ENCODE data around the gene VPS16. TPM values are rescaled to one million over a fixed set of nuclear protein-coding genes. Genes with fewer than 3 reads are reported as not detected.

Gene VPS16
- total and polyA plus RNA-seq, 2 experiments from 2014 or later, result 24.2 to 35.2 TPM

- 83 to 88% methylated on average over 1 of the region's 1 CpG for WGBS, 2 experiments (ENCODE audit: low coverage in 1 of 2, low lambda C conversion rate in 2 of 2, missing lambda C conversion rate in 2 of 2)
- H3K9ac ChIP-seq, result no peak overlapping the region
- TF ChIP-seq EZH2phosphoT487 (IDR thresholded peaks at IDR 0.05; ENCODE audit: insufficient read depth, low read depth), result no peak
- TF ChIP-seq EZH2 (IDR thresholded peaks at IDR 0.05; ENCODE audit: insufficient read depth, poor library complexity, severe bottlenecking), result no peak
- H4K20me1 ChIP-seq (ENCODE audit: insufficient read depth), result no peaks in the 10 kb centered on the region
- H3K4me2 ChIP-seq (ENCODE audit: unreplicated experiment), result peak overlapping the region; percentile 76
- no peaks in the 10 kb centered on the region for H3K79me2 ChIP-seq (ENCODE audit: insufficient read depth)
- peaks cover 3% of the 10 kb centered on the region for H3K9me3 ChIP-seq (ENCODE audit: low read depth)
- 0 out of 2 replicates have a peak, but pooled peaks cover 3% of the 10 kb centered on the region for H3K27me3 ChIP-seq (replicated peaks; ENCODE audit: insufficient read depth)
- no peaks in the 10 kb centered on the region for H3K9me2 ChIP-seq (ENCODE audit: insufficient read depth)
- H3K27ac ChIP-seq, result no peak overlapping the region
- no peaks in the 10 kb centered on the region for H3F3A ChIP-seq (ENCODE audit: insufficient read depth)
- no peak overlapping the region for H2AFZ ChIP-seq
- DNase-seq, result no peak
- H3K4me1 ChIP-seq (ENCODE audit: insufficient read depth), result peaks cover 13% of the 10 kb centered on the region
- 0 out of 2 replicates have a peak overlapping the region, but pooled peaks have one; percentile 19 for H3K4me3 ChIP-seq
- in situ Hi-C loops (cut with MboI), result no loop called here
- no peaks in the 10 kb centered on the region for H3K36me3 ChIP-seq (ENCODE audit: low read depth)
Measured at GRCh38 chr20:2814076-2814475, 26.5 kb upstream of the VPS16 start.

GRCh38 chr20:2814587-2815051, 25.9 kb upstream of the VPS16 start, which contains the start of gene C20orf141:
C20orf141 (plus strand) TSS chr20:2814987; CDS start chr20:2815185, 198 bp downstream.
- Histone ChIP-seq H3K36me3 (ENCODE audit: low read depth) (no peaks in the 10 kb centered on the region), H3K27ac (peak within 1 kb of the TSS; percentile 23), H3F3A (ENCODE audit: insufficient read depth) (no peaks in the 10 kb centered on the region), H4K20me1 (ENCODE audit: insufficient read depth) (no peaks in the 10 kb centered on the region), H2AFZ (no peak within 1 kb of the TSS), H3K9me2 (ENCODE audit: insufficient read depth) (no peaks in the 10 kb centered on the region), H3K27me3 (replicated peaks; ENCODE audit: insufficient read depth) (0 out of 2 replicates have a peak, but pooled peaks cover 3% of the 10 kb centered on the region), H3K9me3 (ENCODE audit: low read depth) (peaks cover 3% of the 10 kb centered on the region), H3K4me3 (0 out of 2 replicates have a peak within 1 kb of the TSS, but pooled peaks have one; percentile 19), H3K9ac (peak within 1 kb of the TSS; percentile 8), H3K4me1 (ENCODE audit: insufficient read depth) (peaks cover 13% of the 10 kb centered on the region), H3K4me2 (ENCODE audit: unreplicated experiment) (peak within 1 kb of the TSS; percentile 76), H3K79me2 (ENCODE audit: insufficient read depth) (no peaks in the 10 kb centered on the region)
- TF ChIP-seq EZH2 (IDR thresholded peaks at IDR 0.05; ENCODE audit: insufficient read depth, poor library complexity, severe bottlenecking) (no peak), EZH2phosphoT487 (IDR thresholded peaks at IDR 0.05; ENCODE audit: insufficient read depth, low read depth) (no peak)
- peak; percentile 99 for DNase-seq
- in situ Hi-C loops (cut with MboI), result no loop called here
- WGBS, 2 experiments (ENCODE audit: low coverage in 1 of 2, low lambda C conversion rate in 2 of 2, missing lambda C conversion rate in 2 of 2), result 0 to 3% methylated on average over 5 of the region's 5 CpGs

DNA sequence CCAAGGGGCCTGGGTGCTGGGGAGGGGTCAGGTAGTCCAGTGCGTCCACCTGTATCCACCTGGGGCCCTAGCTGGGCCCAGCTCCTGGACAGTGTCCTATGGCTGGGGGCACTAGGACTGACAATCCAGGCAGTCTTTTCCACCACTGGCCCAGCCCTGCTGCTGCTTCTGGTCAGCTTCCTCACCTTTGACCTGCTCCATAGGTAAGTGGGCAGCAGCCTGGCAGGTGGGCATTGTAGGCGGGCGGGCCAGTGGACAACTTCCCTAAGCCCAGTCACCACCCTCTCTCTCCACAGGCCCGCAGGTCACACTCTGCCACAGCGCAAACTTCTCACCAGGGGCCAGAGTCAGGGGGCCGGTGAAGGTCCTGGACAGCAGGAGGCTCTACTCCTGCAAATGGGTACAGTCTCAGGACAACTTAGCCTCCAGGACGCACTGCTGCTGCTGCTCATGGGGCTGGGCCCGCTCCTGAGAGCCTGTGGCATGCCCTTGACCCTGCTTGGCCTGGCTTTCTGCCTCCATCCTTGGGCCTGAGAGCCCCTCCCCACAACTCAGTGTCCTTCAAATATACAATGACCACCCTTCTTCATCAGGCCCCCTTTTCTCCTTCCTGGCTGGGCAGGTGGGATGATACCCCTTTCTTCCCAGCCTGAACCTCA, 25.2 kb upstream of the VPS16 start:
- 84 to 90% methylated on average over 6 to 8 of the region's 8 CpGs for WGBS, 2 experiments (ENCODE audit: low coverage in 1 of 2, low lambda C conversion rate in 2 of 2, missing lambda C conversion rate in 2 of 2)
- peak overlapping the region; percentile 8 for H3K9ac ChIP-seq
- no peak for TF ChIP-seq EZH2phosphoT487 (IDR thresholded peaks at IDR 0.05; ENCODE audit: insufficient read depth, low read depth)
- no peak for TF ChIP-seq EZH2 (IDR thresholded peaks at IDR 0.05; ENCODE audit: insufficient read depth, poor library complexity, severe bottlenecking)

DNA sequence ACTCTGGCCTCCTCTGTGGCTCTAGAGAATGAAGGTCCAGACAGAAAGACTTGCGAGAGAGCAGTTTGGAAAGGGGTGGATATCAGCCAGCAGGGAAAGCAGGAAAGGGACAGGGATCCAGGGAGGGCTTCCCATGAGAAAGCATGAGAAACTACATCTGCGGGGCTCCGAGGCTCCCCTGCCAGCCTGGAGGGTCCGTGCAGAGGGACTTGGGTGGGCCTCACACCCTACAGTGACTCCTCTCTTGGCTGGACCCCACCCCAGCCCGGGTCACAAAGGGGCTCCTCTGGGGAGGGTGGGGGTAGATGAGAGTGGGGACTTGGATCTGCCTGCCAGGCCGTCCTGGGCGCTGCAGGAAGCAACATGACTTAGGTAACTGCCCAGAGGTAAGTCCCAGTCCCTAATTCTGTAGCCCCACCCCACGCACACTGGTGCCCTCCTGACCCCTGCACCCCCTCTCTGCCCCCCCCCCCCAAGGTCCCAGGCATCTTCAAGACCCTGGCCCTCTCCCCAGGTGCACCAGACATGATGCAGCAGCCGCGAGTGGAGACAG, 24.4 kb upstream of the VPS16 start, which contains the start of gene TMEM239:
Gene TMEM239, plus strand, starts transcription at position 335 of the 553 bp plus-strand sequence. Its CDS starts 191 bp downstream, at position 526.
- 57 to 68% methylated on average over 6 to 10 of the region's 10 CpGs for WGBS, 2 experiments (ENCODE audit: low coverage in 1 of 2, low lambda C conversion rate in 2 of 2, missing lambda C conversion rate in 2 of 2)
- Histone ChIP-seq H3K27ac (no peak within 1 kb of the TSS), H3K27me3 (replicated peaks; ENCODE audit: insufficient read depth) (peaks cover 17% of the 10 kb centered on the region), H3K4me1 (ENCODE audit: insufficient read depth) (peaks cover 13% of the 10 kb centered on the region), H3K9me2 (ENCODE audit: insufficient read depth) (no peaks in the 10 kb centered on the region), H2AFZ (no peak within 1 kb of the TSS), H3K4me2 (ENCODE audit: unreplicated experiment) (peak within 1 kb of the TSS; percentile 16), H3K79me2 (ENCODE audit: insufficient read depth) (no peaks in the 10 kb centered on the region), H3K9me3 (ENCODE audit: low read depth) (peaks cover 3% of the 10 kb centered on the region), H3K9ac (peak within 1 kb of the TSS; percentile 8; the same call in 1 of the 2 replicates), H3K4me3 (no peak within 1 kb of the TSS), H4K20me1 (ENCODE audit: insufficient read depth) (no peaks in the 10 kb centered on the region), H3F3A (ENCODE audit: insufficient read depth) (0 out of 2 replicates have a peak, but pooled peaks cover 7% of the 10 kb centered on the region), H3K36me3 (ENCODE audit: low read depth) (no peaks in the 10 kb centered on the region)
- in situ Hi-C loops (cut with MboI), result no loop called here
- DNase-seq, result no peak
- no peak for TF ChIP-seq EZH2phosphoT487 (IDR thresholded peaks at IDR 0.05; ENCODE audit: insufficient read depth, low read depth)
- no peak for TF ChIP-seq EZH2 (IDR thresholded peaks at IDR 0.05; ENCODE audit: insufficient read depth, poor library complexity, severe bottlenecking)

More for the DNA sequence above, 25.2 kb upstream of the VPS16 start:
- Histone ChIP-seq H3K27me3 (replicated peaks; ENCODE audit: insufficient read depth) (peaks cover 10% of the 10 kb centered on the region), H2AFZ (no peak overlapping the region), H3K4me1 (ENCODE audit: insufficient read depth) (peaks cover 13% of the 10 kb centered on the region), H3K4me2 (ENCODE audit: unreplicated experiment) (peak overlapping the region; percentile 16), H3K9me3 (ENCODE audit: low read depth) (peaks cover 3% of the 10 kb centered on the region), H3K9me2 (ENCODE audit: insufficient read depth) (no peaks in the 10 kb centered on the region), H3K79me2 (ENCODE audit: insufficient read depth) (no peaks in the 10 kb centered on the region), H3K4me3 (no peak overlapping the region), H3K27ac (peak overlapping the region; percentile 23), H3F3A (ENCODE audit: insufficient read depth) (0 out of 2 replicates have a peak, but pooled peaks cover 7% of the 10 kb centered on the region), H4K20me1 (ENCODE audit: insufficient read depth) (no peaks in the 10 kb centered on the region), H3K36me3 (ENCODE audit: low read depth) (no peaks in the 10 kb centered on the region)
- DNase-seq, result no peak
- in situ Hi-C loops (cut with MboI), result no loop called here
